SK-N-SH (cell line): ENCODE measurements around the gene RNF151. TPM values are rescaled to one million over a fixed set of nuclear protein-coding genes. Genes with fewer than 3 reads are reported as not detected.

ENCODE experiments used
- CTCF ChIA-PET: fragments of 300-600, 350-600 bp; formaldehyde crosslinking; extraction: SDS; loops from one replicate; lab custom pipeline; 2021; lab: Yijun Ruan, JAX
- POLR2A ChIA-PET: fragments of 350-600 bp; sonication (Branson Sonifier 250); formaldehyde crosslinking; extraction: SDS; loops from one replicate; lab custom pipeline; 2020; ENCODE audit warnings: antibody characterized with exemption, inconsistent platforms; lab: Yijun Ruan, JAX
- DNase-seq: peaks from one replicate; pipeline ENCODE4 v3.0.0; 2012
- H2AFZ ChIP-seq: fragments of 200-600 bp; sonication (generic); 2 replicates; pipeline ENCODE4 v1.8.1; 2016; ENCODE audit warnings: antibody characterized with exemption, mild to moderate bottlenecking, low read depth
- H3F3A ChIP-seq: fragments of 200-600 bp; sonication (generic); replicated peaks from 2 replicates; pipeline ENCODE3; 2016; ENCODE audit warnings: antibody characterized with exemption, mild to moderate bottlenecking; ENCODE audit not compliant: insufficient read depth
- H3K27ac ChIP-seq, 2 experiments: fragments of 200-500 bp in 1 of 2; fragments of 200-600 bp in 1 of 2; sonication (Bioruptor generic) in 1 of 2; sonication (generic), shearing (Covaris generic) in 1 of 2; 2 replicates each; pipeline versions ENCODE4 v1.5.1 to v1.6.1; 2014 to 2016; ENCODE audit warnings: low read depth in 2 of 2, inconsistent platforms in 1 of 2, low read length in 1 of 2, mild to moderate bottlenecking in 1 of 2, mixed read lengths in 1 of 2
- H3K27me3 ChIP-seq: fragments of 200-600 bp; sonication (generic), shearing (Covaris generic); 2 replicates; pipeline ENCODE4 v1.6.1; 2016; ENCODE audit warnings: mixed run types; ENCODE audit not compliant: insufficient read depth
- H3K36me3 ChIP-seq, 2 experiments: fragments of 200-500 bp in 1 of 2; fragments of 200-600 bp in 1 of 2; sonication (Bioruptor generic) in 1 of 2; sonication (generic) in 1 of 2; replicated peaks in 1 of 2; 2 replicates each; pipeline versions ENCODE3 to v1.5.1; 2014 to 2016; ENCODE audit warnings: low read length in 1 of 2, mild to moderate bottlenecking in 1 of 2; ENCODE audit not compliant: insufficient read depth in 2 of 2, control insufficient read depth in 1 of 2
- H3K4me1 ChIP-seq, 2 experiments: fragments of 200-500 bp in 1 of 2; fragments of 200-600 bp in 1 of 2; sonication (Bioruptor generic) in 1 of 2; sonication (generic), shearing (Covaris generic) in 1 of 2; 2 replicates each; pipeline versions ENCODE4 v1.5.1 to v1.6.1; 2014 to 2016; ENCODE audit warnings: low read depth in 1 of 2, low read length in 1 of 2, mixed run types in 1 of 2; ENCODE audit not compliant: insufficient read depth in 2 of 2, control insufficient read depth in 1 of 2
- H3K4me2 ChIP-seq: fragments of 200-600 bp; sonication (generic), shearing (Covaris generic); 2 replicates; pipeline ENCODE4 v1.6.1; 2017; ENCODE audit warnings: mixed run types
- H3K4me3 ChIP-seq, 2 experiments: fragments of 200-500 bp in 1 of 2; fragments of 200-600 bp in 1 of 2; sonication (Bioruptor generic) in 1 of 2; sonication (generic), shearing (Covaris generic) in 1 of 2; 2 replicates each; pipeline versions ENCODE4 v1.5.1 to v1.8.1; 2014 to 2016; ENCODE audit warnings: low read depth in 2 of 2, inconsistent platforms in 1 of 2, low read length in 1 of 2, mild to moderate bottlenecking in 1 of 2, mixed read lengths in 1 of 2, moderate library complexity in 1 of 2
- H3K79me2 ChIP-seq: fragments of 200-600 bp; sonication (generic); 2 replicates; pipeline ENCODE4 v1.8.1; 2017; ENCODE audit warnings: mild to moderate bottlenecking; ENCODE audit not compliant: insufficient read depth
- H3K9ac ChIP-seq: fragments of 200-600 bp; sonication (generic); 2 replicates; pipeline ENCODE4 v1.6.1; 2017; ENCODE audit warnings: mixed run types
- H3K9me2 ChIP-seq: fragments of 200-600 bp; sonication (generic); 2 replicates; pipeline ENCODE4 v1.6.1; 2017; ENCODE audit warnings: mixed run types
- H3K9me3 ChIP-seq: fragments of 200-600 bp; sonication (generic); 2 replicates; pipeline ENCODE4 v1.6.1; 2017; ENCODE audit warnings: mixed run types, mild to moderate bottlenecking, moderate library complexity
- H4K20me1 ChIP-seq: fragments of 200-600 bp; sonication (generic); 2 replicates; pipeline ENCODE4 v1.6.1; 2017; ENCODE audit warnings: mild to moderate bottlenecking, mixed run types; ENCODE audit not compliant: insufficient read depth
- ELF1 ChIP-seq: IDR thresholded peaks from 2 replicates; pipeline ENCODE4 v1.4.0; 2012
- FOXJ3 ChIP-seq: sonication (generic); formaldehyde crosslinking; IDR thresholded peaks from 2 replicates; pipeline ENCODE4 v1.5.1; 2020; ENCODE audit warnings: mild to moderate bottlenecking, missing genetic modification reagents
- IRF3 ChIP-seq: fragments of 150-350 bp; IDR thresholded peaks from 2 replicates; pipeline ENCODE4 v1.6.1; 2016; ENCODE audit warnings: mild to moderate bottlenecking, low read depth, low read length
- JUND ChIP-seq: IDR thresholded peaks from 2 replicates; pipeline ENCODE4 v1.4.0; 2012
- MAX ChIP-seq: IDR thresholded peaks from 2 replicates; pipeline ENCODE4 v1.4.0; 2012; ENCODE audit warnings: low read depth
- MEF2A ChIP-seq: IDR thresholded peaks from 2 replicates; pipeline ENCODE4 v1.4.0; 2012; ENCODE audit warnings: low read depth, borderline replicate concordance
- PBX3 ChIP-seq: IDR thresholded peaks from 2 replicates; pipeline ENCODE4; 2012
- POLR2AphosphoS5 ChIP-seq: IDR thresholded peaks from 2 replicates; pipeline ENCODE4 v1.6.1; 2012; ENCODE audit warnings: low read depth, low read length
- RCOR1 ChIP-seq: fragments of 150-350 bp; IDR thresholded peaks from 2 replicates; pipeline ENCODE4 v1.6.1; 2017; ENCODE audit warnings: antibody characterized with exemption, low read length
- REST ChIP-seq: IDR thresholded peaks from 2 replicates; pipeline ENCODE4 v1.6.1; 2012; ENCODE audit warnings: mild to moderate bottlenecking, low read depth, low read length, moderate library complexity
- RXRA ChIP-seq: IDR thresholded peaks from 2 replicates; pipeline ENCODE4 v1.4.0; 2012; ENCODE audit warnings: low read depth, mild to moderate bottlenecking, borderline replicate concordance
- SIN3A ChIP-seq: IDR thresholded peaks from 2 replicates; pipeline ENCODE4 v1.6.1; 2012; ENCODE audit warnings: low read depth, mild to moderate bottlenecking, low read length, moderate library complexity, borderline replicate concordance
- USF1 ChIP-seq: IDR thresholded peaks from 2 replicates; pipeline ENCODE4 v1.4.0; 2012; ENCODE audit warnings: low read depth, borderline replicate concordance
- ZBTB33 ChIP-seq: IDR thresholded peaks from 2 replicates; pipeline ENCODE4 v1.4.0; 2012; ENCODE audit warnings: low read depth, borderline replicate concordance
- WGBS: methylation state at CpG from one replicate; pipeline ENCODE4 v1.1.6; 2017; ENCODE audit warnings: low lambda C conversion rate; 5-methylcytosine and 5-hydroxymethylcytosine counted together
- polyA plus RNA-seq, 3 experiments: library from polyadenylated mRNA; depleted of rRNA; stranded (reverse); fragments of >200 nt; gene quantifications; 2 replicates each; pipeline ENCODE4 v1.2.3, GENCODE V29; 2012

Gene RNF151
- polyA plus RNA-seq, 1 of the 3 experiments (the other 2 are of a cell fraction), result 0.07 TPM

GRCh38 chr16:1924095-1924494 lies 42.6 kb upstream of the RNF151 start (continued):
- TF ChIP-seq REST (no peak), POLR2AphosphoS5 (no peak), RCOR1 (no peak), SIN3A (no peak), ZBTB33 (no peak)

GRCh38 chr16:1926271-1926670 lies 40.4 kb upstream of the RNF151 start:
- no peaks in the 10 kb centered on the region for H3K36me3 ChIP-seq
- H3K4me2 ChIP-seq, result no peak overlapping the region
- no peak overlapping the region for H2AFZ ChIP-seq
- H3K4me1 ChIP-seq, result no peaks in the 10 kb centered on the region; a peak in 1 of 4 replicates
- no peak overlapping the region for H3K27ac ChIP-seq
- H3F3A ChIP-seq, result no peaks in the 10 kb centered on the region
- DNase-seq, result no peak
- H3K9me3 ChIP-seq, result no peaks in the 10 kb centered on the region
- CTCF ChIA-PET, result interaction anchor here (0.6 to 5.2 kb wide), 4 partner anchors 17 to 59 kb away, joined by 3 to 137 read pairs (median 5); partner anchors contain the start of gene MEIOB
- no peaks in the 10 kb centered on the region for H4K20me1 ChIP-seq
- no peak overlapping the region for H3K4me3 ChIP-seq
- H3K9ac ChIP-seq, result no peak overlapping the region
- H3K9me2 ChIP-seq, result no peaks in the 10 kb centered on the region
- no peaks in the 10 kb centered on the region for H3K79me2 ChIP-seq
- 65% methylated on average over 9 of the region's 11 CpGs for WGBS
- POLR2A ChIA-PET, result no interaction called here
- H3K27me3 ChIP-seq, result no peaks in the 10 kb centered on the region
- TF ChIP-seq MAX, result no peak
- TF ChIP-seq ELF1, result no peak
- no peak for TF ChIP-seq RXRA
- no peak for TF ChIP-seq SIN3A
- TF ChIP-seq RCOR1, result no peak
- no peak for TF ChIP-seq POLR2AphosphoS5
- TF ChIP-seq USF1, result no peak
- TF ChIP-seq MEF2A, result no peak
- no peak for TF ChIP-seq ZBTB33
- TF ChIP-seq IRF3, result no peak
- TF ChIP-seq REST, result no peak
- TF ChIP-seq FOXJ3, result no peak
- no peak for TF ChIP-seq JUND
- TF ChIP-seq PBX3, result no peak
